NCI-H146 treated with DMSO at 0.1 percent for 48 hours (cell line): Measurements from ENCODE around the gene SPATA21.

Source experiments
- DNase-seq: peaks from one replicate; lab custom pipeline; 2025; ENCODE audit not compliant: unreplicated experiment; lab: John Stamatoyannopoulos, UW

Gene SPATA21

DNA sequence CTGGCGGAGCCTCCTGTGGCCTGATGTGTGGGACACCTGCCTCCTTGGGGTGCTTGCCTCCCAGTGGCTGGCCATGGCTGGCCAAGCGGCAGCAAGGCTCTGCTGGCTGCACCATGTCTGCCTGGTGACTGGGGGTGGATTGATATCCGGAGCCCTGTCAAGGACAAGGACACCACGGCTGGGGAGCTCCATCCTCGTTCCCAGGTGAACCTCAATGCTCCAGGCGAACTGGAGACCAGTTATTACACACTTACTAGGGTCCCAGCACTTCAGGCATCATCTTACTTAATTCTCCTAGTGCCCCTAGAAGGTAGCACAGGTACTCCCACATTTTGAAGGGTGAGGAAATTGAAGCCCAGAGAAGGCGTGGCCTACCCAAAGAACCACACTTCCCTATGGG lies 15.2 kb downstream of the SPATA21 start:
- DNase-seq: no peak

DNA sequence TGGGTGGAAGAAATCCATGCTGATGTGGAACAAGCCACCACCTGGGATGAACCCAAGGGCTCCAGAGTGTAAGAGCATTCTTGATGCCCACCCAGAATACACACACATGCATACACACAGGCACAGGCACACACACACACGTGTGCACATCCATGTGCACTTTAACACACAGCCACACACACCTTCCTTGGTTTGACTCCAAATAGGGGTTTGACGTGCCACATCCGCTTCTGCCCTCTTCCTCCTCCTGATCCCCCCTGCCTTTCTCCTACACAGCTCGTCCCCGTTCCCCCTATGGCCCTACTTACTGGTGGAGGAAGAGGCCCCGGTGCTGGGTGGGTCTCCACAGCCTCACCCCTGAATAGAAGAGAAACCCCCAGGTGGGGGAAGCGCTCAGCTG lies 16.0 kb downstream of the SPATA21 start:
- DNase-seq: no peak

DNA sequence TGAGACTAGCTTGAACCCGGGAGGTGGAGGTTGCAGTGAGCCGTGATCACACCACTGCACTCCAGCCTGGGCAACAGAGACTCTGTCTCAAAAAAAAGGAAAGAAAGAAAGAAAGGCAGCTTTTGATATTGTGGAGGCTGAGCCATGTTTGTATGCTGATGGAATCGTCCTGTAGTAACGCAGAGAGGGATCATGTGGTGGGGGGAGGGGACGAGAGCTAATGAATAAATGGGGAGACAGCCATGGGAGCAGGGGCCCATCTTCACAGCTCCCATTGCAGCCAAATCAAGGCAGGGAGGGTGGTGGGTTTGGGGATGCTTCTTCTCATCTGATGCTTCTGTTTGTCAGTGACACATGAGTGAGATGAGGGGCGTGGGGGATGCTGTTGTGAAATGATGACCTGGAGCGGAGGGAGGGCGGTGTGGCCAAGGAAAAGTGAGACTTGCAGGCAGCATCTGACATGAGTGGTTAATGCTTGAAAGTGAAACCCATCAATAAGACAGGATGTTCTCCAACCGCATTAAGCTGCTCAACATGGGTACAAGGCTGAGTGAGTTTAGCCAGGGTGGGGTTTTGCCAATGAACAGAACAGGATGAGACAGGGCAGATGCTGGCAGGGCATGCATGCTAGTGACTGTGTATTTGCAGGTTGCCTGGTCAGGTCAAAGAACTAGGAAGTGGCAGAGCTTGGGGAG lies 16.7 kb downstream of the SPATA21 start:
- DNase-seq: no peak

DNA sequence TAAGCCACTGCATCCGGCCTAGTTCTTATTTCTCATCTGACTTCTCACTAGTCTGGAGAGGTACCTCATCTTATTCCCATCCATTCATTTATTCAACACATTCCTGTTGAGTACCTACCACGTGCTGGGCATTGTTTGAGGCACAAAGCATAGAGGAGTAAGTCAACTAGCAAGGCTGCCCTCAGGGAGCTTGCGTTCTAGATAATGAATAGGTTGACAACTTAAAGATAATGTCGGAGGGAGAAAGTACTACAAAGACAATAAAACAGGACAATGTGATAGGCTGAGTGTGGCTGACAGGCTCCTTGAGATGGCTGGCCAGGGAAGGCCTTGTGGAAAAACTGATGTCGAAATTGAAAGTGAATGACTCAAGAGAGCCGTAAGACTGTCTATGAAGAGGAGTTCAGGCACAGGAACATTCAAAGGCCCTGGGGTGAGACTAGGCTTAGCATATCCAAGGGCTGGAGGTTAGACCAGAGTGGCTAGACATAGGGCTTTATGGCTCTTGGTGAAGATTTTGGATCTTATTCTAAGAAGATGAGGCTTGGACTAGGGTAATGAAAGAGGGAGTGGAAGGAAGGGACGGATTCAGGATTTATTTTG lies 18.3 kb downstream of the SPATA21 start:
- DNase-seq: no peak

DNA sequence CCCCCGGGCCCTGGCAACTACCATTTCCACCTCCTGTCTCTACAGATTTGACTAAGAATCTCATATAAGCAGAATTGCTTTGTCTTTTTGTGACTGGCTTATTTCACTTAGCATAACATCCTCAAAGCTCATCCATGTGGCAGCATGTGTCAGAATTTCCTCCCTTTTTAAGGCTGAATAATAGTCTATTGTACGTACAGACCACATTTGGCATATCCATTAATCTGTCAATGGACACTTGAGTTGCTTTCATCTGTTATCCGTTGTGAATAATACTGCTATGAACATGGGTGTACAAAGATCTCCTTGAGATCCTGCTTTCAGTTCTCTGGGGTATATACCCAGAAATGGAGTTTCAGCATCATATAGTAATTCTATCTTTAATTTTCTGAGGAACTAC lies 24.0 kb downstream of the SPATA21 start:
- no peak for DNase-seq

DNA sequence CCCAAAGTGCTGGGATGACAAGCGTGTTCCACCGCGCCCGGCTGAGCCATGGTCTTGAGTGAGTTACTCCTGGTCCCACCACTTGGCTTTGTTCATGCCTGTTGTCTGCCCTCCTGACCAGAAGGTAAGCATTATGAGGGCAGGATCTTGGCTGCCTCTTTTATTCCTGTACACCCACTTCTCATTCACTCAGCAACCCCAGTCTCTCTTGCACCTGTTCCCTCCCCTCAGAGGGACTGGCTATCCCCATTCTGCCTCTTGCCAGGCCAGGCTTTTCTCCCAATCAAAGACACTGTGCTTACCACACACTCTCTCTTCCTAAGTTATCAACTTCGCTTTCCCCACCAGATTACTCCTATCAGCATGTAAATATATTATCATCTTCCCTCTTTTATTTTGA lies 26.4 kb downstream of the SPATA21 start:
- DNase-seq: no peak

DNA sequence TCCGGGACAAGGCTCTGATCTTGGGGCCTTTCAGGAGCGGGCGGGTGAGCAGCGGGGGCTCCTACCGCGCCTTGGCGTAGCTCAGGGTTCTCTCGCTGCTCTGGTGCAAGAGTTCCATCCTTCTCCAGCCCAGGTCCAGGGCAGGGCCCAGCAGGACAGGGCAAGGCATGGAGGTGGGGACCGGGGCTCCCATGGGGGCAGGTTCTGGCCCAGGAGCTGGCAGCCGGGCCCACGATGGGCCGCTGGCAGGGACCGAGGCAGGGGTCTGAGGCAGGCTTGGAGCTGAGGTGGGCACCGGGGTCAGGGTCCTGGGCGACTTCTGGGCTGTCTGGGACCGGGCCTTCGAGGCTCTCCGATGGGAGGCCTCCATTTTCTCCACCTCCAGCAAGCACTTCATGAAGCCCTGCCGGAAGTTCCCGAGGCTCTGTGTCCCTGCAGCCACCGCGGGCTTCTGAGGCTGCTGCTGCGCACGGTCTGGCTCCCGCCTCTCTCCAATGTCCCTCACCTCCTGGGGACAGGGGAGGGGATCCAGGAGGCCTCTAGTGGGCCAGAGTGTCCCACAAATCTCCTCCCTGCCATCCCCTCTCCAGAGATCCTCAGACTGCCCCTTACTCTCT lies 27.6 kb downstream of the SPATA21 start:
- no peak for DNase-seq

DNA sequence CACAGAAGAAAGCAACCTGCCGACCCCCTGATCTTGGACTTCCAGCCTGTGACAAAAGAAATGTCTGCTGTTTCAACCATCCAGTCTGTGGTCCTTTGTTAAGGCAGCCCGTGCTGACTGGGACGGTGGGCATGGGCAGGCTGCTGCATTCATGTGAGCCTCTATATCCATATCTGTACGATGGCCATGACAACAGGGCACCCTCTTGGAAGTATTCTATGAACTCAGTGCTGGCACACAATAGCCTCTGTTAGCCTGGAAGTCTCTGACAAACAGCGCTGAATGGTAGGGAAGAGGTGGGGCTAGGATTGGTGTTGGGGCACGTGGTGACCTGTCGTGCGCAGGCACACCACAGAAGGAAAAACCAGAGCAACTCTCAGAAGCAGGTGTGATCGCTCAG lies 30.4 kb downstream of the SPATA21 start:
- no peak for DNase-seq

DNA sequence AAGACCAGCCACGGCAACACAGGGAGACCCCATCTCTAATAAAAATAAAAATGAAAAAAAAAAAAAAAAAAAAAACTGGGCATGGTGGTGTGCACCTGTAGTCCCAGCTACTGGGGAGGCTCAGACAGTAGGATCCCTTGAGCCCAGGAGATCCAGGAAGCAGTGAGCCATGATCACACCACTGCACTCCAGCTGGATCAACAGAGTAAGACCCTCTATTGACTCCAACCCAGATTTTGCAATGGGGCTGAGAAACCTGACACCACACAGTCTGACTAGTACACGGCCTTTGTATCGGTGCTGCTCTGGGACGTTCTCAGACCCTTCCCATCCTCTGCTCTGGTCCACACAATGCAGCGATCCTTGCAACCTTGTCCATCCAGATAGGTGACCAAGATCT lies 31.8 kb downstream of the SPATA21 start:
- no peak for DNase-seq

DNA sequence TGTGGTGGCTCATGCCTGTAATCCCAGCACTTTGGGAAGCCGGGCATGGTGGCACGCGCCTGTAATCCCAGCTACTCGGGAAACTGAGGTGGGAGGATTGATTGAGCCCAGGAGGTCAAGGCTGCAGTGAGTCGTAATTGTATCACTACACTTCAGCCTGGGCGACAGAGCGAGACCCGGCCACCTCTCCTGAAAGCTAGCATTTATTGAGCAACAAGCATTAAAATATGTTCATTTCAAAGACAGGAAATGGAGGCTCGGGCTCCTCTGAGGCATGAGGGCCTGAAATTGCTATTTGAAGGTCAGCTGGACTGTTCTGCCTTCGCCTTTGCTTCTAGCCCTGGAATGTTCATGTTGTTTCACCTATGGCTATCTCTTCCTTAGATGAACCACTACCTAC lies 34.5 kb downstream of the SPATA21 start:
- no peak for DNase-seq

DNA sequence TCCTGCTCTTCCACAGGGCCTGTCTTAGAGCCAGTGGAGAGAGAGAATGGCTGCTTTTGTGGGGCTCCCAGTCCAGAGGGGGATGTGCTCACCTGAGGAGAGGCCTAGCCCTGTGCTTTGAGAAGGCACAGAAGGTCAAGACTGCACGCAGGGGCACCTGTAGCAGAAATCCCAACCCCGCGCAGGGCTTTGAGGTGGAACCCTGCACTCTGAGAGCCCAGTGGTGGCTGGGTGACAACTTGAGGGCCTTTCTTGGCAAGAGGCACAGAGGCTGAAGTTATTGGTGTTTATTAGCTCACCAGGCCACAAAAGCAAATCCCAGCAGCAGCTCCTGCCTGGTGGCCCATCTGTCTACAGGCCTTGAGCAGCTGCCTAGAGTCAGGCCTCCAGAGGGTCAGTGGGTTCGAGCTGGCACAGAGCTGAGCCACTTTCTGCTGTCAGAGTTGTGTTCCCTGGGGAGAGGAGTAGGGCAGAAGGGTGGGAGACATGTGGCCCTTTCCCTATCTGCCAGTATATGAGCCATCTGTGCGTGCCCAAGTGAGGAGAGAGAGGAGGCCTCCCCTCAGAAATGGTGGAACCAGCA lies 38.8 kb downstream of the SPATA21 start:
- DNase-seq: no peak

DNA sequence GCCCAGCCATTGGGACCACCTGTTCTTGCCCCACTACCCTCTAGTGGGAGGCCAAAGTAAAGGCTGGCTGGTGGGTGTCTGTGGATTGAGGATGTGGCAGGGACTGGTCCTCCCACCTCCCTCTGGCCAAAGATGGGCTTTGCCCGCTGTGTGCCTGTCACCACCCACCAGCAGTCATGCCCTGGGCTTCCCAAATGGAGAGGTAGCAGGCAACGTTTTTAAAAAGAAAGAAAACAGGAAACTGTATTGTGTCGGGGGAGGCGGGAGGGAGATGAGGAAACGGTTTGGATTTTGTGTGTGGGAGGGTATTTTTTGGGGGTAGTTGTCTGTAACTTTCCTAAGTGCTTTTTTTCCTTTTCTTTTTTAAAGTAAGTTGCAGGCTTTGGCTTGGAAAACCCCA lies 40.1 kb downstream of the SPATA21 start:
- DNase-seq: no peak

DNA sequence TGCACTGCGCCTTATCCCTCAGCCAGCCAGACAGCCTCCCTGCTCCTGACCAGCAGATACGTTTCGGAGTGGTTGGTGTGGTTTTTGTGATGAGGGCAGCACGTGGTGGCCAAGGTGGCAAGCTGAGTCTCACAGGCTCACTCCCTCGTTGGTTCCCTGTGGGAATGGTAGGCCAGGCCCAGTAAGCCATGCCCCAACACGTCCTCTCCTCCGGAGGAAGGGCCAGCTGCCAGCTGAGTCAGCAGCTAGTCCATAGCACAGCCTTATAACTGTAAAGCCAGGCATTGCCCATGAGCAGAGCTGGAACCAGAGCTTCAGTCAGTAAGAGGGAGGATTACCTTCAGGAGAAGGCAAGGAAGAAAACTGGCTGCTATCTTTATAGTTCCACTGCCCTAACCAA lies 40.6 kb downstream of the SPATA21 start:
- DNase-seq: no peak

DNA sequence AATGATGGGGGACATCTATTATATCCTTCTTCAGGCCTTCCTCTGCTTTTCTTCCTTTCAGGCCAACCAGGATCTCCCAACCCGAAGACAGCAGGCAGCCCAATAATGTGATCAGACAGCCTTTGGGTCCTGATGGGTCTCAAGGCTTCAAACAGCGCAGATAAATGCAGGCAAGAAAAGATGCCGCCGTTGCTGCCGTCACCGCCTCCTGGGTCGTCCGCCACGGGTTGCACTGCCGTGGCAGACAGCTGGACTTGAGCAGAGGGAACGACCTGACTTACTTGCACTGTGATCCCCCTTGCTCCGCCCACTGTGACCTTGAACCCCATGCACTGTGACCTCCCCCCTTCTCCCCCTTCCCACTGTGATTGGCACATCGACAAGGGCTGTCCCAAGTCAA lies 42.2 kb downstream of the SPATA21 start:
- no peak for DNase-seq

DNA sequence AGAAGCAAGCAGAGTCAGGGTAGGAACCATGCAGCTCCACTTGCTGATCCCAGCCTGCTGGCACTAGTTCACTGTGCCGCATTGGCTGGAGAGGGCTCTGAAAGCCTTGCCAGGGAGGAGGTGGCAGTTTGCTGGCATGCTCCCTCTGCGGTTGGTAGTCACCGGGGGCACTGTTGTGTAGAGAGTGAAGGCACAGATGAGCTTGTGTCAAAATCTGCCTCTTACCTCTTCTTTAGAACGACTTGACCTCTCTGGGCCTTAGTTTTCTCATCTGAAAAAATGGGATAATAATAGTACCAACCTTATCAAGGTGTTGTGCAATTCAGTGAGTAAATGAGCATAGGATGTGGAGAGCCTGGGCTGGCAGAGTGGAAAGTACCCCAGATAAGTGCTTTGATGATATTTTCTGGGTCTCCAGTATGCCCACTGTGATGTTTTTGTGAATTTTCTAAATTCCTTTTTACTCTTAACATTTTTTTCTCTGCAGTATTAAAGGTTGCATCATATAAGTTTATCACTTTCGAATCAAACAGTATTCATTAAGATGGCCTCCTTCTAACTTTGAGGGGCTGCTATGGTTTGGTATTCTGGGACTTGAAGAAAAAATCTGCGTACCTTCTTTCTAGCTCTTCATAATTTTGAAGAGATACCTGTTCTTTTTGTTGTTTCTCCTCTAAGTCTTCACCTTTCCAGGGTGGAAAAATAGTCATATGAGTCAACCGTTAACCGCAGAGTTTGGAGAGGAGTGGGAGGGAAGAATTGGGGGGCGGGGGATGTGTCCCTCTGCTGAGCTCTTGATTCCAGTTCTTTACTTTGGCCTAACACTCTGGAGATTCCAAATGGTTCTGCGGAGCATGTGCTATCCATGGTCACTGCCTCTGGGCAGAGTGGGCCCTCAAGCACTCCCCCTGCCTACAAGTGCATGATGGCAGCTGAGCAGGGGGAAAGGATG lies 43.4 kb downstream of the SPATA21 start:
- no peak for DNase-seq

DNA sequence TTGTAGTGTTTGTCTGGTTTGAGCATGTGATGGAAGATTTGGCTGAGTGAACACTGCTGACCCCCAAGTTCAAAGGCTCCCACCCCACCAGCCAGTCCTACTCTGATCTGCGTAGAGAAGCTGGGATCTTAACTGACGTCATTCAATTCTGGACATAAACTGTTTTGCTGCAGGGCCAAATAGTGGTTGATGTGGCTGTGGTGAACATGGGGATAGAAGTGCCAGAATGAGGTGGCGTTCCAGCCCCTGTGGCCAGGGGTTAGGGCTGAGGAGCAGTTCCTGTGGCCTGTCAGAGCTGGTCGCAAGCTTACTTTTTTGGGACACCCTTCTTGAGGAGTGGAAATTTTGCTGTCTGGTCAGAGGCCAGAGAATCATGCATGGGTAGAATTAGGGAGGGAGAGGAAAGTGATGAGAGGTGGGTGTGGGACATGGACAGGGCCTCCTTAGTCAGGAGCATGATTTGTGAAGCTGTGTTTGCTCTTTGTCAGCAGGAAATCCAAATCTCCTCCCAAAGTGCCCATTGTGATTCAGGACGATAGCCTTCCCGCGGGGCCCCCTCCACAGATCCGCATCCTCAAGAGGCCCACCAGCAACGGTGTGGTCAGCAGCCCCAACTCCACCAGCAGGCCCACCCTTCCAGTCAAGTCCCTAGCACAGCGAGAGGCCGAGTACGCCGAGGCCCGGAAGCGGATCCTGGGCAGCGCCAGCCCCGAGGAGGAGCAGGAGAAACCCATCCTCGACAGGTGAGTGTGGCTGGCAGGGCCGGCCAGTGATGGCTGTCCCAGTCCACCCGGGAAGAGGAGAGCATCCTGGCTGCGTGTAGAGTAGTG lies 44.3 kb downstream of the SPATA21 start:
- DNase-seq: no peak

DNA sequence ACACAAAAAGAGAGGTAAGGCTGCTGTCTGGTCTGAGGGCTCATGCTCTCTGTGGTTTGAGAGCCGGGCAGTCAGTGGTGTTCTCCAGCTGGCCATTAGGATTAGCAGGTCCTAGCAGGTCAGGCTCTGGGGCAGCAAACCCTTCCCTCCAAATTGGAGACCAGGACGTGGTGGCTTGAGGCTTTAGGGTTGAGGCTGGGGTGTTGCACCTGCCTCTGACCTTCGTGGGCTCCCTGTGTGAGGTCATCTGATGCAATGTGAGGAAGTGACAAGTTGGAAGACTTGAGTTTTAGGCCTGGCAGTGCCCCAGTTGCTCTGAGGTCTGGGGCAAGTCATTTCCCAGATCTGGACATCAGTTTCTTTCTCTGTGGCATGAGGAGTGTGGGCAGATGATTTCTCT lies 45.8 kb downstream of the SPATA21 start:
- DNase-seq: no peak

DNA sequence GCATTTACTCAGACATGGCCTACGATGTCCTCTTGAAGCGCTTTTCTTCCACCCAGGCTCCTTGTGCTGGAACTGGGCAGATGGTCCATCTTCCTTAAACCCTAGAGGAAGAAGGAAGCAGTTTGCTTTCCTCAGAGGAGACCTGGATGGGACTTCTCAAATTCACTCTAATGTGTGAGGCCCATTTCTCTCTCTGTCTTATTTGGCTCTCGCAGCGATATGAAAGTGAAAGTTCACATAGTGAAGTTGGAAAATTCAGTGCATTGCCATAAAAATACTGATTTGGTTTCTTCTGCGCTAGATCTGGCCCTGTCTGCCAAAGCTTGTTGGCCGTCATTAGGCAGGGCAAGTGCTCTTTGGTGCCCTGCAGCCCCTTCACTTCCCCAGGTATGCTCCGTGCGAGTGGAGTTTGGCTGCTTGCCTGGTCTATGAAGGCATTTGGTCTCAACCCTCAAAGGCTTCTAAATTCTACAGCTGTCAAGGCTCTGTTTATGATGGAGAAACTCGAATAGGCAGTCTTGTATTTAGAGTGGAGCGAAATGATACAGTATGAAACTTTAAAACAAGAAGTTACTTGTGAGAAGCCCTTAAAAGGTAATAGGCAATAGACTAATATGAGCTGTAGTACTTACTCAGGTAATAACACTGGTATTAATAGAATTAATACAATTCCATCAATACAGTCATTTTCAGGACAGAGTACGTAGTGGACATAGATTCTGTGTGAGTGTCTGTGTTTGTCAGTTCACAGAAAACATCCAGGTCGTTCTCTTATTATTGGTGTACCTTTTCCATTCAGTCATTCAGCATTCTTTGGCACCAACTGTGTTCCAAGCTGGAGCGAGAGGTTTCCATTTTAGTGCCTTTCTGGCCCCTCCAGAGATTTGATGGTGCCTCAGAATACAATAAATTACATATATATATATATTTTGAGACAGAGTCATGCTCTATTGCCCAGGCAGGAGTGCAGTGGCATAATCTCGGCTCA lies 49.7 kb downstream of the SPATA21 start:
- DNase-seq: no peak

DNA sequence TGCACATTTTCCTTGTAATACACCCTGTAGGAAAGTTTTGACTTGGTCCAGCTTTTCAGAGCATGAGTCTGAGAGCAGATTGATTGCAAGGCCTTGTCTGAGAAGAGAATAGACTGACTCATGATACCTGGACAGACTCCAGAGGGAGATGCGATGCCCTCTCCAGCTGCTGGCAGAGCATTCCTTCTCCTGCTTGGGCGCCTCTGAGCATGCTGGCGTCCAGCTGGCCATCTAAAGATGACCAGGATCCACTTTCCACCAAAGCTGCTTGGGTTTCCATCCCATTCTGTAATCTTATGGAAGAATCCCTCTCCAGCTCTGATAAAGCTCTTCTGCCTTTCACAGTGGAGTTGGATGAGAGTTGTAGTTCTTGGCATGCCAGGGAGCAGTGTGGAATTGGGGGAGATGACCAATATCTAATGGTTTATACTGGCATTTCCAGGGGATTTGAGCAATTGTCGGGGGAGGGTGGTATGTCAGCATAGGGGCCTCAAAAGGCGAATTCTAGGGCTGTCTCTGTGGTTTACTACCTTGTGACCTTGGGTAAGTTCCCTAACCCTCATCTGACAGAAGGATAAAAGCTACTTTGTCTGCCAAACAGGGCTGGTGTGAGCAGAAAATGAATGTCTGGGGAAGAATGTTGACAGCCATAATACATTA lies 50.6 kb downstream of the SPATA21 start:
- DNase-seq: no peak
